Measurements from ENCODE around the gene SYNDIG1. TPM values are rescaled to one million over a fixed set of nuclear protein-coding genes. Genes with fewer than 3 reads are reported as not detected.

Gene SYNDIG1
- total RNA-seq, 1 experiment from 2014 or later, result not detected

- no TSS peak for BruUV-seq (replicated peaks)
- DNase-seq (no peak), ATAC-seq (no peak)
- Histone ChIP-seq H3K4me3 (ENCODE audit: low read length) (no peak overlapping the region), H2AFZ (ENCODE audit: low read length) (no peak overlapping the region), H3F3A (ENCODE audit: low read length, unreplicated experiment) (no peaks in the 10 kb centered on the region), H3K27ac (ENCODE audit: low read length) (no peak overlapping the region), H3K4me1 (ENCODE audit: insufficient read depth, low read length) (no peaks in the 10 kb centered on the region), H3K9me3 (ENCODE audit: low read length) (no peaks in the 10 kb centered on the region), H4K20me1 (ENCODE audit: low read length) (no peaks in the 10 kb centered on the region), H3K4me2 (ENCODE audit: low read length) (no peak overlapping the region), H3K9ac (ENCODE audit: low read length) (no peak overlapping the region), H3K36me3 (ENCODE audit: low read depth, low read length) (no peaks in the 10 kb centered on the region), H3K9me2 (replicated peaks; ENCODE audit: low read length) (no peaks in the 10 kb centered on the region), H3K79me2 (ENCODE audit: low read length) (no peaks in the 10 kb centered on the region), H3K27me3 (ENCODE audit: low read length) (peaks cover 96% of the 10 kb centered on the region)
- CTCF ChIA-PET, result no interaction called here
- intact Hi-C loops (cut with micrococcal nuclease), result no loop called here
- POLR2A ChIA-PET (ENCODE audit: unreplicated experiment), result no interaction called here
- TF ChIP-seq CTCF (conservative IDR thresholded peaks at IDR 0.05; ENCODE audit: low read depth, low read length) (no peak), EZH2phosphoT487 (IDR thresholded peaks at IDR 0.05; ENCODE audit: borderline replicate concordance, low read length) (no peak), EZH2 (IDR thresholded peaks at IDR 0.05; ENCODE audit: low read length, unreplicated experiment) (no peak)
These were observed 119.4 kb downstream of the SYNDIG1 start for GRCh38 chr20:24588725-24589340.

GRCh38 chr20:24589381-24589780 is 120.0 kb downstream of the SYNDIG1 start:
- no peak overlapping the region for H3K4me3 ChIP-seq (ENCODE audit: low read length)
- no peaks in the 10 kb centered on the region for H3F3A ChIP-seq (ENCODE audit: low read length, unreplicated experiment)
- intact Hi-C loops (cut with micrococcal nuclease), result no loop called here
- H3K27me3 ChIP-seq (ENCODE audit: low read length), result peaks cover 97% of the 10 kb centered on the region
- ATAC-seq (no peak), DNase-seq (no peak)
- H4K20me1 ChIP-seq (ENCODE audit: low read length), result no peaks in the 10 kb centered on the region
- TF ChIP-seq EZH2phosphoT487 (IDR thresholded peaks at IDR 0.05; ENCODE audit: borderline replicate concordance, low read length), result no peak
- no peaks in the 10 kb centered on the region for H3K9me2 ChIP-seq (replicated peaks; ENCODE audit: low read length)
- H2AFZ ChIP-seq (ENCODE audit: low read length), result no peak overlapping the region
- ChIA-PET POLR2A (ENCODE audit: unreplicated experiment) (no interaction called here), CTCF (no interaction called here)
- no peaks in the 10 kb centered on the region for H3K9me3 ChIP-seq (ENCODE audit: low read length)
- no peaks in the 10 kb centered on the region for H3K4me1 ChIP-seq (ENCODE audit: insufficient read depth, low read length)
- H3K36me3 ChIP-seq (ENCODE audit: low read depth, low read length), result no peaks in the 10 kb centered on the region
- BruUV-seq (replicated peaks), result no TSS peak
- H3K27ac ChIP-seq (ENCODE audit: low read length), result no peak overlapping the region
- no peak overlapping the region for H3K9ac ChIP-seq (ENCODE audit: low read length)
- H3K79me2 ChIP-seq (ENCODE audit: low read length), result no peaks in the 10 kb centered on the region
- H3K4me2 ChIP-seq (ENCODE audit: low read length), result no peak overlapping the region

GRCh38 chr20:24589815-24590177 is 120.4 kb downstream of the SYNDIG1 start:
- no peaks in the 10 kb centered on the region for H3K36me3 ChIP-seq (ENCODE audit: low read depth, low read length)
- H3K27me3 ChIP-seq (ENCODE audit: low read length), result peaks cover 97% of the 10 kb centered on the region
- H3K27ac ChIP-seq (ENCODE audit: low read length), result no peak overlapping the region
- DNase-seq (no peak), ATAC-seq (no peak)
- no peak overlapping the region for H3K4me2 ChIP-seq (ENCODE audit: low read length)
- intact Hi-C loops (cut with micrococcal nuclease), result no loop called here
- H3K9me3 ChIP-seq (ENCODE audit: low read length), result no peaks in the 10 kb centered on the region
- no peaks in the 10 kb centered on the region for H3K4me1 ChIP-seq (ENCODE audit: insufficient read depth, low read length)
- CTCF ChIA-PET, result no interaction called here
- no peaks in the 10 kb centered on the region for H3K79me2 ChIP-seq (ENCODE audit: low read length)
- H3F3A ChIP-seq (ENCODE audit: low read length, unreplicated experiment), result no peaks in the 10 kb centered on the region
- H3K4me3 ChIP-seq (ENCODE audit: low read length), result no peak overlapping the region
- H3K9me2 ChIP-seq (replicated peaks; ENCODE audit: low read length), result no peaks in the 10 kb centered on the region
- POLR2A ChIA-PET (ENCODE audit: unreplicated experiment), result no interaction called here
- no peaks in the 10 kb centered on the region for H4K20me1 ChIP-seq (ENCODE audit: low read length)
- no peak overlapping the region for H3K9ac ChIP-seq (ENCODE audit: low read length)
- TF ChIP-seq EZH2 (IDR thresholded peaks at IDR 0.05; ENCODE audit: low read length, unreplicated experiment) (no peak), EZH2phosphoT487 (IDR thresholded peaks at IDR 0.05; ENCODE audit: borderline replicate concordance, low read length) (no peak), CTCF (conservative IDR thresholded peaks at IDR 0.05; ENCODE audit: low read depth, low read length) (no peak)
- BruUV-seq (replicated peaks), result no TSS peak
- H2AFZ ChIP-seq (ENCODE audit: low read length), result no peak overlapping the region

All from PC-3 (cell line).